PC-3 (cell line): ENCODE results near the gene CES2. TPM values are rescaled to one million over a fixed set of nuclear protein-coding genes. Genes with fewer than 3 reads are reported as not detected.

Experiments used
- ATAC-seq: fragments of 200-7000 bp; cut with Tn5 transposase; 2 replicates; pipeline ENCODE4 v1.9.1; 2020; ENCODE audit warnings: mild to moderate bottlenecking, moderate library complexity
- BruUV-seq: library from RNA; stranded (reverse); fragments of 400-500 nt; replicated peaks from 2 replicates; lab custom pipeline; 2021; lab: Mats Ljungman, UMichigan
- CTCF ChIA-PET: fragments of 300-600 bp; sonication (Branson Sonifier 250); formaldehyde crosslinking; loops from one replicate; lab custom pipeline; 2022; ENCODE audit warnings: antibody characterized with exemption; lab: Charles Lee
- POLR2A ChIA-PET: fragments of 300-600 bp; sonication (Branson Sonifier 250); formaldehyde crosslinking; loops from one replicate; lab custom pipeline; 2022; ENCODE audit warnings: antibody characterized with exemption; ENCODE audit not compliant: unreplicated experiment; lab: Charles Lee
- DNase-seq: peaks from one replicate; pipeline ENCODE4 v3.0.0-alpha.2; 2015
- H2AFZ ChIP-seq: fragments of 300-600 bp; sonication (generic); 2 replicates; pipeline ENCODE4 v1.6.0; 2016; ENCODE audit warnings: antibody characterized with exemption, low read length
- H3F3A ChIP-seq: fragments of 300-600 bp; sonication (generic); one replicate; pipeline ENCODE4 v1.6.0; 2017; ENCODE audit warnings: antibody characterized with exemption, low read length, control low read depth, mild to moderate bottlenecking; ENCODE audit not compliant: unreplicated experiment
- H3K27ac ChIP-seq: fragments of 300-600 bp; sonication (generic); 2 replicates; pipeline ENCODE4 v1.5.1; 2016; ENCODE audit warnings: mild to moderate bottlenecking, low read length
- H3K27me3 ChIP-seq: fragments of 300-600 bp; sonication (generic); 2 replicates; pipeline ENCODE4 v1.6.1; 2016; ENCODE audit warnings: low read length, mixed read lengths
- H3K36me3 ChIP-seq: fragments of 300-600 bp; sonication (generic); 2 replicates; pipeline ENCODE4 v1.6.1; 2016; ENCODE audit warnings: low read depth, mixed run types, low read length, mixed read lengths
- H3K4me1 ChIP-seq: fragments of 300-600 bp; sonication (generic); 2 replicates; pipeline ENCODE4 v1.5.1; 2016; ENCODE audit warnings: low read length; ENCODE audit not compliant: insufficient read depth
- H3K4me2 ChIP-seq: fragments of 300-600 bp; sonication (generic); 2 replicates; pipeline ENCODE4 v1.6.0; 2016; ENCODE audit warnings: low read length
- H3K4me3 ChIP-seq: fragments of 300-600 bp; sonication (generic); 2 replicates; pipeline ENCODE4 v1.5.1; 2016; ENCODE audit warnings: mild to moderate bottlenecking, low read length, mixed read lengths
- H3K79me2 ChIP-seq: fragments of 300-600 bp; sonication (generic); 2 replicates; pipeline ENCODE4 v1.6.1; 2017; ENCODE audit warnings: low read length, mixed read lengths
- H3K9ac ChIP-seq: fragments of 300-600 bp; sonication (generic); 2 replicates; pipeline ENCODE4 v1.6.0; 2016; ENCODE audit warnings: mild to moderate bottlenecking, low read length
- H3K9me2 ChIP-seq: fragments of 300-600 bp; sonication (generic); replicated peaks from 2 replicates; pipeline ENCODE4 v1.6.1; 2016; ENCODE audit warnings: mixed run types, low read length, mixed read lengths
- H3K9me3 ChIP-seq: fragments of 300-600 bp; sonication (generic); 2 replicates; pipeline ENCODE4 v1.6.1; 2016; ENCODE audit warnings: low read length, mixed read lengths
- H4K20me1 ChIP-seq: fragments of 300-600 bp; sonication (generic); 2 replicates; pipeline ENCODE4 v1.6.1; 2016; ENCODE audit warnings: low read length, mixed read lengths
- CTCF ChIP-seq: fragments of 300-600 bp; sonication (generic); conservative IDR thresholded peaks from 2 replicates; pipeline ENCODE4 v1.5.1; 2017; ENCODE audit warnings: antibody characterized with exemption, low read depth, mild to moderate bottlenecking, low read length
- EZH2 ChIP-seq: fragments of 300-600 bp; sonication (generic); IDR thresholded peaks from one replicate; pipeline ENCODE4 v1.6.1; 2017; ENCODE audit warnings: antibody characterized with exemption, mild to moderate bottlenecking, low read length; ENCODE audit not compliant: unreplicated experiment
- EZH2phosphoT487 ChIP-seq: fragments of 300-600 bp; sonication (generic); IDR thresholded peaks from 2 replicates; pipeline ENCODE4 v1.6.1; 2018; ENCODE audit warnings: mild to moderate bottlenecking, antibody characterized with exemption, low read length, borderline replicate concordance
- intact Hi-C: fragments of 100-400 bp; cut with micrococcal nuclease; formaldehyde crosslinking; loops from 2 replicates; pipeline ENCODE4 v1.9.0; 2023
- total RNA-seq: library from RNA; depleted of rRNA; stranded (reverse); fragments of >200 nt; gene quantifications from 2 replicates; pipeline ENCODE4 v1.2.3, GENCODE V29; 2014

The CES2 gene
- total RNA-seq, 1 experiment from 2014 or later = 15.8 TPM

GRCh38 chr16:66899945-66900710, 35.2 kb upstream of the CES2 start:
- Histone ChIP-seq H3K9me3 (no peaks in the 10 kb centered on the region), H3K4me3 (no peak overlapping the region), H3K36me3 (no peaks in the 10 kb centered on the region), H3K9ac (no peak overlapping the region), H3K4me2 (no peak overlapping the region), H3K9me2 (no peaks in the 10 kb centered on the region), H3K27ac (no peak overlapping the region), H2AFZ (no peak overlapping the region), H4K20me1 (no peaks in the 10 kb centered on the region), H3K4me1 (peaks cover 4% of the 10 kb centered on the region; the same call in 1 of the 2 replicates), H3F3A (no peaks in the 10 kb centered on the region), H3K27me3 (no peaks in the 10 kb centered on the region), H3K79me2 (no peaks in the 10 kb centered on the region)
- DNase-seq (peak; percentile 21), ATAC-seq (0 out of 2 replicates have a peak, but pooled peaks have one; percentile 13)
- no TSS peak for BruUV-seq
- POLR2A ChIA-PET = no interaction called here
- CTCF ChIA-PET = no interaction called here
- intact Hi-C loops = no loop called here
- TF ChIP-seq EZH2 (no peak), CTCF (no peak), EZH2phosphoT487 (no peak)

- DNase-seq (no peak), ATAC-seq (no peak)
- Histone ChIP-seq H3K4me1 (peaks cover 4% of the 10 kb centered on the region; the same call in 1 of the 2 replicates), H3K27me3 (no peaks in the 10 kb centered on the region), H3F3A (no peaks in the 10 kb centered on the region), H3K9me3 (no peaks in the 10 kb centered on the region), H3K4me3 (no peak overlapping the region), H3K27ac (no peak overlapping the region), H4K20me1 (no peaks in the 10 kb centered on the region), H3K4me2 (no peak overlapping the region), H2AFZ (no peak overlapping the region), H3K9ac (no peak overlapping the region), H3K9me2 (no peaks in the 10 kb centered on the region), H3K79me2 (no peaks in the 10 kb centered on the region), H3K36me3 (no peaks in the 10 kb centered on the region)
- POLR2A ChIA-PET = no interaction called here
- CTCF ChIA-PET = no interaction called here
- intact Hi-C loops = no loop called here
- BruUV-seq = no TSS peak
- TF ChIP-seq EZH2 (no peak), CTCF (no peak), EZH2phosphoT487 (no peak)
Observed at GRCh38 chr16:66900721-66901441, 34.4 kb upstream of the CES2 start.

GRCh38 chr16:66901626-66902025, 33.7 kb upstream of the CES2 start:
- no peak for DNase-seq
- BruUV-seq = no TSS peak
- TF ChIP-seq EZH2phosphoT487 = no peak
- TF ChIP-seq CTCF = no peak
- no peak for TF ChIP-seq EZH2
- H3F3A ChIP-seq = no peaks in the 10 kb centered on the region
- H4K20me1 ChIP-seq = no peaks in the 10 kb centered on the region
- H3K9ac ChIP-seq = no peak overlapping the region
- no peak overlapping the region for H3K27ac ChIP-seq
- no peak overlapping the region for H2AFZ ChIP-seq
- H3K36me3 ChIP-seq = no peaks in the 10 kb centered on the region
- H3K4me1 ChIP-seq = peaks cover 4% of the 10 kb centered on the region; the same call in 1 of the 2 replicates
- no peak overlapping the region for H3K4me3 ChIP-seq
- no peak for ATAC-seq
- no peaks in the 10 kb centered on the region for H3K79me2 ChIP-seq
- no peaks in the 10 kb centered on the region for H3K27me3 ChIP-seq
- ChIA-PET CTCF (no interaction called here), POLR2A (no interaction called here)
- no peaks in the 10 kb centered on the region for H3K9me2 ChIP-seq
- H3K4me2 ChIP-seq = no peak overlapping the region
- intact Hi-C loops = no loop called here
- no peaks in the 10 kb centered on the region for H3K9me3 ChIP-seq
